Loucy (cell line): ENCODE data around the gene PDE11A.
A peak's percentile ranks its signal among the peaks of the same experiment; 100 is the strongest.

ENCODE experiments used
- H2AFZ ChIP-seq: fragments of 200-600 bp; sonication (generic); 2 replicates; pipeline ENCODE4 v1.6.0; 2016; ENCODE audit warnings: antibody characterized with exemption, mild to moderate bottlenecking, low read length, moderate library complexity
- H3F3A ChIP-seq: fragments of 200-600 bp; 2 replicates; pipeline ENCODE4 v1.6.0; 2016; ENCODE audit warnings: antibody characterized with exemption, low read depth, mild to moderate bottlenecking
- H3K27me3 ChIP-seq: fragments of 200-600 bp; sonication (generic); 2 replicates; pipeline ENCODE4 v1.6.1; 2014; ENCODE audit warnings: low read length, mild to moderate bottlenecking; ENCODE audit not compliant: insufficient read depth, poor library complexity, severe bottlenecking
- H3K36me3 ChIP-seq: fragments of 200-600 bp; sonication (generic); 2 replicates; pipeline ENCODE4 v1.6.1; 2016; ENCODE audit warnings: low read length; ENCODE audit not compliant: insufficient read depth
- H3K4me1 ChIP-seq: fragments of 200-600 bp; sonication (generic); 2 replicates; pipeline ENCODE4 v1.5.1; 2014; ENCODE audit warnings: low read length, mild to moderate bottlenecking; ENCODE audit not compliant: insufficient read depth, poor library complexity, severe bottlenecking
- H3K4me2 ChIP-seq: fragments of 200-600 bp; sonication (generic); 2 replicates; pipeline ENCODE4 v1.6.0; 2014; ENCODE audit warnings: antibody characterized with exemption, low read length, low read depth, mild to moderate bottlenecking; ENCODE audit not compliant: poor library complexity, severe bottlenecking
- H3K4me3 ChIP-seq: fragments of 200-600 bp; sonication (generic); 2 replicates; pipeline ENCODE4 v1.5.1; 2014; ENCODE audit warnings: low read length, mild to moderate bottlenecking, mixed read lengths; ENCODE audit not compliant: poor library complexity, severe bottlenecking
- H3K79me2 ChIP-seq: fragments of 200-600 bp; sonication (generic); 2 replicates; pipeline ENCODE4 v1.6.1; 2014; ENCODE audit warnings: low read length; ENCODE audit not compliant: insufficient read depth
- H3K9ac ChIP-seq: fragments of 200-600 bp; sonication (generic); 2 replicates; pipeline ENCODE4 v1.6.0; 2014; ENCODE audit warnings: mild to moderate bottlenecking, low read depth, low read length, moderate library complexity; ENCODE audit not compliant: poor library complexity, severe bottlenecking
- H3K9me2 ChIP-seq: fragments of 200-600 bp; sonication (generic); replicated peaks from 2 replicates; pipeline ENCODE4 v1.6.1; 2016; ENCODE audit warnings: low read depth, low read length, mixed read lengths
- H3K9me3 ChIP-seq: fragments of 200-600 bp; sonication (generic); 2 replicates; pipeline ENCODE4 v1.6.1; 2014; ENCODE audit warnings: mild to moderate bottlenecking, antibody characterized with exemption, low read length, low read depth; ENCODE audit not compliant: insufficient read depth
- H4K20me1 ChIP-seq: fragments of 200-600 bp; sonication (generic); 2 replicates; pipeline ENCODE4 v1.6.0; 2014; ENCODE audit warnings: antibody characterized with exemption, low read length, mild to moderate bottlenecking; ENCODE audit not compliant: insufficient read depth, poor library complexity, severe bottlenecking
- CTCF ChIP-seq: fragments of 200-600 bp; sonication (generic); conservative IDR thresholded peaks from 2 replicates; pipeline ENCODE4 v1.5.1; 2014; ENCODE audit warnings: mild to moderate bottlenecking, antibody characterized with exemption, low read length
- EZH2phosphoT487 ChIP-seq: fragments of 200-600 bp; IDR thresholded peaks from 2 replicates; pipeline ENCODE4 v1.6.1; 2018; ENCODE audit warnings: antibody characterized with exemption, mild to moderate bottlenecking, moderate library complexity, borderline replicate concordance

PDE11A gene

GRCh38 chr2:178115271-178115670 is 42.7 kb upstream of the PDE11A start:
- Histone ChIP-seq H4K20me1 (no peaks in the 10 kb centered on the region), H3K4me2 (no peak overlapping the region), H3K4me1 (peaks cover 12% of the 10 kb centered on the region), H3K9me2 (no peaks in the 10 kb centered on the region), H3K9me3 (no peaks in the 10 kb centered on the region), H2AFZ (no peak overlapping the region), H3K36me3 (no peaks in the 10 kb centered on the region), H3K79me2 (peaks cover 10% of the 10 kb centered on the region; the same call in 1 of the 2 replicates), H3K9ac (no peak overlapping the region), H3F3A (no peaks in the 10 kb centered on the region), H3K4me3 (no peak overlapping the region), H3K27me3 (no peaks in the 10 kb centered on the region)
- TF ChIP-seq CTCF (no peak), EZH2phosphoT487 (no peak)

- no peak overlapping the region for H3K4me3 ChIP-seq
- peaks cover 10% of the 10 kb centered on the region; the same call in 1 of the 2 replicates for H3K79me2 ChIP-seq
- no peak overlapping the region for H2AFZ ChIP-seq
- TF ChIP-seq CTCF (no peak), EZH2phosphoT487 (no peak)
- no peaks in the 10 kb centered on the region for H4K20me1 ChIP-seq
- no peaks in the 10 kb centered on the region for H3K36me3 ChIP-seq
- peak overlapping the region; percentile 69 for H3K4me2 ChIP-seq
- H3K9ac ChIP-seq = no peak overlapping the region
- H3K4me1 ChIP-seq = peaks cover 12% of the 10 kb centered on the region
- no peaks in the 10 kb centered on the region for H3K27me3 ChIP-seq
- H3K9me3 ChIP-seq = no peaks in the 10 kb centered on the region
- no peaks in the 10 kb centered on the region for H3K9me2 ChIP-seq
- no peaks in the 10 kb centered on the region for H3F3A ChIP-seq
Measured at GRCh38 chr2:178114462-178114861, 41.9 kb upstream of the PDE11A start.

- Histone ChIP-seq H3K79me2 (peaks cover 10% of the 10 kb centered on the region; the same call in 1 of the 2 replicates), H4K20me1 (no peaks in the 10 kb centered on the region), H3K9me3 (no peaks in the 10 kb centered on the region), H3K4me3 (peak within 1 kb of the TSS; percentile 80), H3K4me2 (peak within 1 kb of the TSS; percentile 69), H3K27me3 (no peaks in the 10 kb centered on the region), H3K4me1 (peaks cover 12% of the 10 kb centered on the region), H3K36me3 (no peaks in the 10 kb centered on the region), H3K9ac (peak within 1 kb of the TSS; percentile 81), H3F3A (no peaks in the 10 kb centered on the region), H3K9me2 (no peaks in the 10 kb centered on the region), H2AFZ (peak within 1 kb of the TSS; percentile 89)
- TF ChIP-seq EZH2phosphoT487 = no peak
- TF ChIP-seq CTCF = peak; percentile 89
Measured at GRCh38 chr2:178112202-178113152, 39.9 kb upstream of the PDE11A start, which contains the start of gene RBM45. Gene RBM45 (plus strand): TSS chr2:178112437. CDS start chr2:178112547, 110 bp downstream.
